Kidney (tissue), 14 donors: ENCODE data around the gene CASQ1. TPM values are rescaled to one million over a fixed set of nuclear protein-coding genes. Genes with fewer than 3 reads are reported as not detected.

Experiments used
- DNase-seq, 5 donors: peaks; one replicate each; pipeline ENCODE4 v3.0.0-alpha.2; 2013 to 2020
- FAIRE-seq: peaks from 2 replicates; lab custom pipeline; 2012; peaks lifted over from hg19 to GRCh38; lab: Jason Lieb, UNC
- H3K27ac ChIP-seq, 2 donors: one replicate each; pipeline ENCODE4 v1.7.0; 2013; ENCODE audit warnings: low read depth in 2 of 2, low read length in 2 of 2, inconsistent platforms in 1 of 2
- H3K27me3 ChIP-seq: one replicate; pipeline ENCODE4 v1.7.1; 2013; ENCODE audit warnings: low read length, inconsistent platforms; ENCODE audit not compliant: control insufficient read depth, insufficient read depth
- H3K36me3 ChIP-seq, 3 donors: one replicate each; pipeline versions ENCODE4 v1.7.0 to v1.7.1; 2013; ENCODE audit warnings: low read length in 3 of 3, control low read depth in 1 of 3, inconsistent platforms in 1 of 3; ENCODE audit not compliant: insufficient read depth in 3 of 3, control insufficient read depth in 2 of 3
- H3K4me1 ChIP-seq, 3 donors: one replicate each; pipeline versions ENCODE4 v1.7.0 to v1.7.1; 2013; ENCODE audit warnings: low read length in 3 of 3, inconsistent platforms in 1 of 3, low read depth in 1 of 3; ENCODE audit not compliant: control insufficient read depth in 2 of 3, insufficient read depth in 2 of 3
- H3K4me3 ChIP-seq, 3 donors: one replicate each; pipeline versions ENCODE4 v1.7.0 to v1.8.1; 2013; ENCODE audit warnings: low read length in 3 of 3, control low read depth in 1 of 3, inconsistent platforms in 1 of 3
- H3K9ac ChIP-seq, 3 donors: one replicate each; pipeline versions ENCODE4 v1.7.0 to v1.7.1; 2013; ENCODE audit warnings: low read length in 3 of 3, control low read depth in 1 of 3, inconsistent platforms in 1 of 3
- H3K9me3 ChIP-seq, 3 donors: one replicate each; pipeline versions ENCODE4 v1.7.0 to v1.7.1; 2013; ENCODE audit warnings: low read length in 3 of 3, control low read depth in 1 of 3, inconsistent platforms in 1 of 3; ENCODE audit not compliant: control insufficient read depth in 2 of 3, insufficient read depth in 1 of 3
- CTCF ChIP-seq: IDR thresholded peaks from 3 replicates; pipeline ENCODE4 v1.5.1; 2012; ENCODE audit warnings: mild to moderate bottlenecking, moderate library complexity, borderline replicate concordance; ENCODE audit not compliant: insufficient read depth; ENCODE audit errors: extremely low read depth
- intact Hi-C: fragments of 100-400 bp; cut with DNase I; formaldehyde crosslinking; loops from one replicate; pipeline ENCODE4 v1.11.1; 2022
- polyA plus RNA-seq: library from polyadenylated mRNA; stranded (reverse); fragments of 350-450 nt; fragmentation: Illumina TruSeq; extraction: RNeasy Lipid Tissue Mini Kit (QIAGEN cat#74804); gene quantifications from one replicate; pipeline ENCODE4 v1.2.3, GENCODE V29; 2014; ENCODE audit warnings: low read depth, low replicate concordance; ENCODE audit not compliant: insufficient read depth
- total RNA-seq: library from RNA; stranded (reverse); fragmentation: NEBNext Ultra II Directional; extraction: Animal tissue kit (Norgen Biotek cat#: 25700); gene quantifications from one replicate; pipeline ENCODE4 v1.2.1, GENCODE V29; 2021
- donor health status: control.
- donor health status: control.
- donor health status: control.
- donor health status: control.
- donor health status: control.
- donor health status: DM: yes; HTN: yes; CAD: no.
- donor health status: Normal renal cell carcinoma (clear cell type).

CASQ1 gene
- total and polyA plus RNA-seq, 2 donors from 2014 or later = 0.57 TPM; not detected in 1

- no peak for TF ChIP-seq CTCF
- no peak overlapping the region for H3K4me3 ChIP-seq
- no peak overlapping the region for H3K9ac ChIP-seq
- H3K4me1 ChIP-seq = no peaks in the 10 kb centered on the region
- FAIRE-seq (no peak), DNase-seq (no peak)
- intact Hi-C loops = no loop called here
- H3K27me3 ChIP-seq = no peaks in the 10 kb centered on the region
- H3K27ac ChIP-seq = no peak overlapping the region
- H3K9me3 ChIP-seq = no peaks in the 10 kb centered on the region
- peaks cover 12 to 58% (median 23%) of the 10 kb centered on the region in 3 donors for H3K36me3 ChIP-seq
Observed at GRCh38 chr1:160232911-160233310, 42.5 kb downstream of the CASQ1 start.

GRCh38 chr1:160236806-160237205 is 46.4 kb downstream of the CASQ1 start:
- Histone ChIP-seq H3K4me1 (no peaks in the 10 kb centered on the region), H3K4me3 (no peak overlapping the region), H3K36me3 (peaks cover 14 to 48% (median 36%) of the 10 kb centered on the region in 3 donors), H3K9me3 (no peaks in the 10 kb centered on the region), H3K27ac (no peak overlapping the region), H3K27me3 (no peaks in the 10 kb centered on the region), H3K9ac (no peak overlapping the region)
- intact Hi-C loops = no loop called here
- FAIRE-seq (no peak), DNase-seq (no peak)
- no peak for TF ChIP-seq CTCF

GRCh38 chr1:160237558-160237957 is 47.2 kb downstream of the CASQ1 start:
- intact Hi-C loops = no loop called here
- Histone ChIP-seq H3K27ac (no peak overlapping the region), H3K9me3 (no peaks in the 10 kb centered on the region), H3K4me1 (peaks cover 0 to under 1% (median 0%) of the 10 kb centered on the region in 3 donors), H3K4me3 (no peak overlapping the region), H3K27me3 (no peaks in the 10 kb centered on the region), H3K9ac (no peak overlapping the region), H3K36me3 (peaks cover 14 to 48% (median 33%) of the 10 kb centered on the region in 3 donors)
- TF ChIP-seq CTCF = no peak
- FAIRE-seq = no peak
- no peak for DNase-seq

- peaks cover 14 to 48% (median 33%) of the 10 kb centered on the region in 3 donors for H3K36me3 ChIP-seq
- peaks cover 0 to 4% (median 4%) of the 10 kb centered on the region in 3 donors for H3K4me1 ChIP-seq
- no peaks in the 10 kb centered on the region for H3K9me3 ChIP-seq
- H3K4me3 ChIP-seq = no peak overlapping the region
- DNase-seq (no peak), FAIRE-seq (no peak)
- H3K27ac ChIP-seq = no peak overlapping the region
- H3K9ac ChIP-seq = no peak overlapping the region
- intact Hi-C loops = no loop called here
- no peaks in the 10 kb centered on the region for H3K27me3 ChIP-seq
- no peak for TF ChIP-seq CTCF
Observed at GRCh38 chr1:160238408-160238807, 48.0 kb downstream of the CASQ1 start.
